ENCODE results near the gene MTMR12. TPM values are rescaled to one million over a fixed set of nuclear protein-coding genes. Genes with fewer than 3 reads are reported as not detected.

MTMR12 gene
- total and polyA plus RNA-seq, 2 of the 13 experiments (the other 11 are each of a cell fraction or from before 2014, with no cell fraction given), result 23.4 to 36.6 TPM

DNA sequence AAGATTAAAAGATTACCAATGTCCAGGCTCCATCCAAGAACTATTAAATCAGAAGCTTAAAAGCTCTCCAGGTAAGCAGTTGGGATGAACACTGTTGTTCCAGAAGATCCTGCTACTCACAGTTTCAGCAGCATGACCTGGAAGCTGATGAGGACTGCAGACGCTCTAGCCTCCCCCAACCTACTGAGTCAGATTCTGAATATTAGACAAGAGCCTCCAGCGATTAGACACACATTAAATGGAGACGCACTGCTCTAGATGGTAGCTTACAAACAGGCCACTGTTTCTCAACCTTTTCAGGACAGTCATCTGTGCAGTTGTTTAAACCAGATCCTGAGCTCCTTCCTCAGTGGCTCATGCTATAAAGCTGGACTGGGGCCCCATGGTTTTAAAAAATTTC, 54.3 kb downstream of the MTMR12 start:
- intact Hi-C loops (cut with micrococcal nuclease; ENCODE audit: unreplicated experiment), result no loop called here
- Histone ChIP-seq H2AFZ (ENCODE audit: low read length) (no peak overlapping the region), H3K79me2 (ENCODE audit: insufficient read depth, low read length) (no peaks in the 10 kb centered on the region), H3K27me3 (ENCODE audit: control insufficient read depth in 1 of 2, insufficient read depth in 2 of 2, low read length in 2 of 2) (no peaks in the 10 kb centered on the region), H3K36me3 (replicated peaks in 1 of 2; ENCODE audit: control insufficient read depth in 1 of 2, insufficient read depth in 2 of 2, low read length in 2 of 2) (peaks cover 32 to 91% of the 10 kb centered on the region in 2 experiments), H3K9me3 (ENCODE audit: low read length) (no peaks in the 10 kb centered on the region), H3K4me3 (replicated peaks in 1 of 3; ENCODE audit: insufficient read depth in 1 of 3, low read depth in 2 of 3, low read length in 3 of 3) (no peak overlapping the region), H3K27ac (ENCODE audit: extremely low read length, insufficient read depth, low read length) (no peak overlapping the region), H3K4me1 (ENCODE audit: insufficient read depth, low read length) (no peaks in the 10 kb centered on the region), H4K20me1 (ENCODE audit: insufficient read depth, low read length) (no peaks in the 10 kb centered on the region), H3K9ac (ENCODE audit: insufficient read depth, low read depth, low read length) (no peak overlapping the region), H3K4me2 (ENCODE audit: low read depth, low read length) (no peak overlapping the region)
- in situ Hi-C loops (cut with HindIII; ENCODE audit: extremely low pct_ligation_motif_present, low pct_unique_long_range_greater_than_20kb), result no loop called here
- BruUV-seq (replicated peaks), result TSS peak; percentile 12
- no peak for DNase-seq (ENCODE audit: low spot score)
- ChIA-PET POLR2A (interaction anchor here (1.0 kb wide), 1 partner anchor 24 kb away, joined by 4 read pairs; no protein-coding TSS in a partner anchor), CTCF (ENCODE audit: low intra/inter-chr PET ratio, low total read pairs) (no interaction called here)
- TF ChIP-seq RBM22 (optimal IDR thresholded peaks at IDR 0.05; ENCODE audit: low read length), result no peak
- no peak for TF ChIP-seq IKZF1 (IDR thresholded peaks at IDR 0.05)
- TF ChIP-seq ZBTB7B (CRISPR knock-in tag; IDR thresholded peaks at IDR 0.05), result no peak
- TF ChIP-seq SMYD3 (CRISPR knock-in tag; IDR thresholded peaks at IDR 0.05), result no peak
- no peak for TF ChIP-seq KLF9 (CRISPR knock-in tag; IDR thresholded peaks at IDR 0.05; ENCODE audit: low read depth)
- no peak for TF ChIP-seq ZFYVE20 (CRISPR knock-in tag; IDR thresholded peaks at IDR 0.05; ENCODE audit: borderline replicate concordance, low read depth)
- TF ChIP-seq YEATS4 (CRISPR knock-in tag; IDR thresholded peaks at IDR 0.05; ENCODE audit: borderline replicate concordance), result no peak
- no peak for TF ChIP-seq RAD21 (CRISPR knock-in tag; IDR thresholded peaks at IDR 0.05)
- TF ChIP-seq, protein P1, sequence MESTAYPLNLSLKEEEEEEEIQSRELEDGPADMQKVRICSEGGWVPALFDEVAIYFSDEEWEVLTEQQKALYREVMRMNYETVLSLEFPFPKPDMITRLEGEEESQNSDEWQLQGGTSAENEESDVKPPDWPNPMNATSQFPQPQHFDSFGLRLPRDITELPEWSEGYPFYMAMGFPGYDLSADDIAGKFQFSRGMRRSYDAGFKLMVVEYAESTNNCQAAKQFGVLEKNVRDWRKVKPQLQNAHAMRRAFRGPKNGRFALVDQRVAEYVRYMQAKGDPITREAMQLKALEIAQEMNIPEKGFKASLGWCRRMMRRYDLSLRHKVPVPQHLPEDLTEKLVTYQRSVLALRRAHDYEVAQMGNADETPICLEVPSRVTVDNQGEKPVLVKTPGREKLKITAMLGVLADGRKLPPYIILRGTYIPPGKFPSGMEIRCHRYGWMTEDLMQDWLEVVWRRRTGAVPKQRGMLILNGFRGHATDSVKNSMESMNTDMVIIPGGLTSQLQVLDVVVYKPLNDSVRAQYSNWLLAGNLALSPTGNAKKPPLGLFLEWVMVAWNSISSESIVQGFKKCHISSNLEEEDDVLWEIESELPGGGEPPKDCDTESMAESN (CRISPR knock-in tag; conservative IDR thresholded peaks at IDR 0.05), result no peak
- no peak for TF ChIP-seq ZNF530 (CRISPR knock-in tag; IDR thresholded peaks at IDR 0.05; ENCODE audit: low read depth)
- TF ChIP-seq KDM1A (CRISPR knock-in tag; IDR thresholded peaks at IDR 0.05), result no peak
- TF ChIP-seq, protein P2, sequence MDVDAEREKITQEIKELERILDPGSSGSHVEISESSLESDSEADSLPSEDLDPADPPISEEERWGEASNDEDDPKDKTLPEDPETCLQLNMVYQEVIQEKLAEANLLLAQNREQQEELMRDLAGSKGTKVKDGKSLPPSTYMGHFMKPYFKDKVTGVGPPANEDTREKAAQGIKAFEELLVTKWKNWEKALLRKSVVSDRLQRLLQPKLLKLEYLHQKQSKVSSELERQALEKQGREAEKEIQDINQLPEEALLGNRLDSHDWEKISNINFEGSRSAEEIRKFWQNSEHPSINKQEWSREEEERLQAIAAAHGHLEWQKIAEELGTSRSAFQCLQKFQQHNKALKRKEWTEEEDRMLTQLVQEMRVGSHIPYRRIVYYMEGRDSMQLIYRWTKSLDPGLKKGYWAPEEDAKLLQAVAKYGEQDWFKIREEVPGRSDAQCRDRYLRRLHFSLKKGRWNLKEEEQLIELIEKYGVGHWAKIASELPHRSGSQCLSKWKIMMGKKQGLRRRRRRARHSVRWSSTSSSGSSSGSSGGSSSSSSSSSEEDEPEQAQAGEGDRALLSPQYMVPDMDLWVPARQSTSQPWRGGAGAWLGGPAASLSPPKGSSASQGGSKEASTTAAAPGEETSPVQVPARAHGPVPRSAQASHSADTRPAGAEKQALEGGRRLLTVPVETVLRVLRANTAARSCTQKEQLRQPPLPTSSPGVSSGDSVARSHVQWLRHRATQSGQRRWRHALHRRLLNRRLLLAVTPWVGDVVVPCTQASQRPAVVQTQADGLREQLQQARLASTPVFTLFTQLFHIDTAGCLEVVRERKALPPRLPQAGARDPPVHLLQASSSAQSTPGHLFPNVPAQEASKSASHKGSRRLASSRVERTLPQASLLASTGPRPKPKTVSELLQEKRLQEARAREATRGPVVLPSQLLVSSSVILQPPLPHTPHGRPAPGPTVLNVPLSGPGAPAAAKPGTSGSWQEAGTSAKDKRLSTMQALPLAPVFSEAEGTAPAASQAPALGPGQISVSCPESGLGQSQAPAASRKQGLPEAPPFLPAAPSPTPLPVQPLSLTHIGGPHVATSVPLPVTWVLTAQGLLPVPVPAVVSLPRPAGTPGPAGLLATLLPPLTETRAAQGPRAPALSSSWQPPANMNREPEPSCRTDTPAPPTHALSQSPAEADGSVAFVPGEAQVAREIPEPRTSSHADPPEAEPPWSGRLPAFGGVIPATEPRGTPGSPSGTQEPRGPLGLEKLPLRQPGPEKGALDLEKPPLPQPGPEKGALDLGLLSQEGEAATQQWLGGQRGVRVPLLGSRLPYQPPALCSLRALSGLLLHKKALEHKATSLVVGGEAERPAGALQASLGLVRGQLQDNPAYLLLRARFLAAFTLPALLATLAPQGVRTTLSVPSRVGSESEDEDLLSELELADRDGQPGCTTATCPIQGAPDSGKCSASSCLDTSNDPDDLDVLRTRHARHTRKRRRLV (CRISPR knock-in tag; IDR thresholded peaks at IDR 0.05), result no peak
- no peak for TF ChIP-seq ZNF841 (CRISPR knock-in tag; IDR thresholded peaks at IDR 0.05; ENCODE audit: borderline replicate concordance)
- no peak for TF ChIP-seq ZFP62 (CRISPR knock-in tag; IDR thresholded peaks at IDR 0.05)
- no peak for TF ChIP-seq SNAI1 (CRISPR knock-in tag; IDR thresholded peaks at IDR 0.05; ENCODE audit: borderline replicate concordance)
- TF ChIP-seq, protein P3, sequence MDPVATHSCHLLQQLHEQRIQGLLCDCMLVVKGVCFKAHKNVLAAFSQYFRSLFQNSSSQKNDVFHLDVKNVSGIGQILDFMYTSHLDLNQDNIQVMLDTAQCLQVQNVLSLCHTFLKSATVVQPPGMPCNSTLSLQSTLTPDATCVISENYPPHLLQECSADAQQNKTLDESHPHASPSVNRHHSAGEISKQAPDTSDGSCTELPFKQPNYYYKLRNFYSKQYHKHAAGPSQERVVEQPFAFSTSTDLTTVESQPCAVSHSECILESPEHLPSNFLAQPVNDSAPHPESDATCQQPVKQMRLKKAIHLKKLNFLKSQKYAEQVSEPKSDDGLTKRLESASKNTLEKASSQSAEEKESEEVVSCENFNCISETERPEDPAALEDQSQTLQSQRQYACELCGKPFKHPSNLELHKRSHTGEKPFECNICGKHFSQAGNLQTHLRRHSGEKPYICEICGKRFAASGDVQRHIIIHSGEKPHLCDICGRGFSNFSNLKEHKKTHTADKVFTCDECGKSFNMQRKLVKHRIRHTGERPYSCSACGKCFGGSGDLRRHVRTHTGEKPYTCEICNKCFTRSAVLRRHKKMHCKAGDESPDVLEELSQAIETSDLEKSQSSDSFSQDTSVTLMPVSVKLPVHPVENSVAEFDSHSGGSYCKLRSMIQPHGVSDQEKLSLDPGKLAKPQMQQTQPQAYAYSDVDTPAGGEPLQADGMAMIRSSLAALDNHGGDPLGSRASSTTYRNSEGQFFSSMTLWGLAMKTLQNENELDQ (CRISPR knock-in tag; IDR thresholded peaks at IDR 0.05; ENCODE audit: borderline replicate concordance), result no peak
- TF ChIP-seq ZNF616 (CRISPR knock-in tag; IDR thresholded peaks at IDR 0.05; ENCODE audit: low read depth), result no peak
- TF ChIP-seq THAP11 (CRISPR knock-in tag; IDR thresholded peaks at IDR 0.05), result no peak
- WGBS (ENCODE audit: low lambda C conversion rate), result 100% methylated on average over 3 of the region's 3 CpGs
- FAIRE-seq, result no peak
- no peak for ATAC-seq

Measured in HepG2 (cell line).